Midbrain (tissue), 1 donor: ENCODE measurements around the gene PPP1R16B.
"Not testable (repeated sequence)": the region's sequence is repeated elsewhere in the genome, so short reads cannot be mapped to it uniquely, and the experiment has no call there.

ENCODE experiments used
- DNase-seq: peaks from one replicate; lab custom pipeline; 2025; lab: John Stamatoyannopoulos, UW

The PPP1R16B gene

GRCh38 chr20:38853759-38854158, 48.3 kb downstream of the PPP1R16B start:
- no peak for DNase-seq

- DNase-seq: no peak
Observed at GRCh38 chr20:38854654-38855066, 49.2 kb downstream of the PPP1R16B start.

- DNase-seq: no peak
Observed at GRCh38 chr20:38855356-38855755, 49.9 kb downstream of the PPP1R16B start.

DNA sequence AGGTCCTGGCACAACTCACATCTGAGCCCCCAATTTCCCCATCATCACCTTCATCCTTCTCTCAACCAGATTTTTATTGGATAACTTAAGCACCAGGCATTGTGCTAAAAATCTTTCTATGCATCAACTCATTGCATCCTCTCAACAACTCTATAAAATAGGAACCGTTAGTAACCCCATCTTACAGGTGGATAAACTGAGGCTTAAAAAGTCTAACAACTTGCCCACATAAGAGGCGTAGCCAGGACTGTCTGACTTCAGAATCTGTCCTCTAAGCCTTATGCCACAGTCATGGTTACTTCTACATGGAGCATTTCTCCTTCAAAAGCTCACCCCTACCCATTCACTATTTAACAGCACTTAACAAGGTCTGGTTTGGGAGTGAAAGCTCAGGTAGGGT, 51.1 kb downstream of the PPP1R16B start:
- no peak for DNase-seq

DNA sequence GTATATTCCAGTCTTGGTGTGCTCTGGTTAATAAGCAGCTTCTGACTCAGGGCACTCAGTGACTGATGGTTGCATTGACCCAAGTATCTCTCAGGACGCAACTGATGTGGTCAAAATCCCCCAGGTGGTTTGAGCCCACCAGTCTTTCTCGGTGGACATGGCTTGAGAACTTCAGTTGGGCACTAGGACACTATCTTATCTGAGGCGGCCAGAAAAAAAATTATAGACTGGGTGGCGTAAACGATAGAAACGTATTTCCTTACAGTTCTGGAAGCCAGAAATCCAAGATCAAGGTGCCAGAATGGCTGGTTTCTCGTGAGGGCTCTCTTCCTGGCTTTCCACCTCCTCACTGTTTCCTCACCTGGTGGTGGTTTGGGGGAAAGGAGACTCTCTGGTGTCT, 52.2 kb downstream of the PPP1R16B start:
- no peak for DNase-seq

- DNase-seq: no peak
Observed at GRCh38 chr20:38859070-38859690, 53.7 kb downstream of the PPP1R16B start.

- DNase-seq: not testable (repeated sequence)
Observed at GRCh38 chr20:38859857-38860256, 54.4 kb downstream of the PPP1R16B start.

- DNase-seq: no peak
Observed at GRCh38 chr20:38861071-38861401, 55.5 kb downstream of the PPP1R16B start.

DNA sequence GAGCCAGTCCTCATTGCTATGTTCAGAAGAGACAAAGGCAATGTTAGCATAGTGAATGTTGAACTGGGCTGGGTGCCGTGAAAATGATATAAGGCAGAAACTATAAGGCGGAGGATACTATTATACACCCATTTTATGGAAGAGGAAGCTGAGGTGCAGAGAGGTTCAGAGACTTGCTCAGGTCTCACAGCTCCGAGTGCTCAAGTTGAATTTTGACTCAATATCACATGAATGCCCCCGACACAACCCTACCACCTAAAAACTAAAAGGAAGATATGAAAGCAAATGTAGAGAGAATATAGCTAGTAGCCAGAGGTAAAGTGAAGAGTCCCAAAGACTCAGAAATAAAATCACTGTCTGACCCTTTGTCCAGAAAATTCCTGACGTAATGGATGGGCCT, 56.7 kb downstream of the PPP1R16B start:
- DNase-seq: no peak

DNA sequence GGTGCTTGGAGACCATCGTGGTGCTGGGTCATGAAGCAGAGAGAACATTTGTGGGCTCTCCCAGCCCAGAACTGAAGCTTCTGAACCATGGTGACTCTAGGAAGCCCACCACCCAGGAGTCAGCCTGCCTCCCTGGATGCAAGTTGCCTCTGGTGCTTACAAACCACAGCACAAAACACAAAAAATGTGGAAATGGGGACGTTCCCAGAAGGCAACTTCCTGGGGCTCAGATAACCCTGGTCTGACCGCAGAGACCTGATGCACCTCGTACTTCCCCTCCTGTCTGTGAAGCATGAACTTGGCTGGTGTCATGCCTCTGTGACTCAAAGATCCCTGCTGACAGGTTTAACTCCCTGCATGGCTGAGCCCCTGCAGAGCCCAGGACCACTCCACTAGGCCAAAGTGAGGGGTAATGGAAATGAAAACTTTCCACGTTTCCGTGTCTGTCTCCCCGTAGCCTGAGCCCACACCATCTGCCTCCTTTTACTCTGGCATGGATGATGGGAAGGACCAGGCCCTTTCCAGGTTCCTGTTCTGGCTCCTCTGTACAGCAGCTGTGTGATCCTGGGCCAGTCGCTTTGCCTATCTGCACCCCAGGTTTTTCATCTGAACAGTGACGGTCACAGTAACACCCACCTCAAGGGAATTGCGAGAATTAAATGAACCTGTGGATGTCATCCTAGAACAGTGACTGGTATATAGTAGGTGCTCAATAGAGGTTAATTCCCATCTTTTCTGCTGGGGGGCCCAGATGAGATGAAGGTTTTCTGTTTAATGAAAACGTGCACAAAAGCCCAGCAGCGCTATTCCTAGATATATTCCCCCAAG, 57.7 kb downstream of the PPP1R16B start:
- DNase-seq: no peak

GRCh38 chr20:38864662-38865061, 59.2 kb downstream of the PPP1R16B start:
- DNase-seq: no peak

GRCh38 chr20:38866265-38867061, 61.0 kb downstream of the PPP1R16B start:
- DNase-seq: no peak

GRCh38 chr20:38867062-38867359, 61.5 kb downstream of the PPP1R16B start:
- no peak for DNase-seq

GRCh38 chr20:38870733-38871559, 65.4 kb downstream of the PPP1R16B start:
- no peak for DNase-seq

GRCh38 chr20:38871560-38871953, 66.1 kb downstream of the PPP1R16B start:
- DNase-seq: no peak

DNA sequence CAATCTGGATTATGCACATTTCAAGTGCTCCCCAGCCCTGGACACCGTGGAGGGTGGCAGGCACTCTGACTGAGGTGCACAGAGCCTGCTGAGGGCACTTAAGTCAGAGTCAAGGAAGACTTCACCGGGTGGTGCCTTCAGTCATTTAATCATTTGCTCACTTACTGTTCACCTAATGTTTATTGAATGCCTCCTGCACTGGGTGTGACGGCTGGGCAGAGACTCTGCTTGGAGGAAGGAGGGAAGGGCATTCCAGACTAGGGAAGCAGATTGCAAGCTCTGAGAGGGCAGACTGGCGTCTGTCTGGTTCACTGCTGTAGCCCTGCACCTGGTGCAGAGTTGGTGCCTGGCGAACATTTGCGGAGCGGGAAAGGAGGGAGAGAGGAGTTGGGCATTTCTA, 66.5 kb downstream of the PPP1R16B start:
- no peak for DNase-seq

DNA sequence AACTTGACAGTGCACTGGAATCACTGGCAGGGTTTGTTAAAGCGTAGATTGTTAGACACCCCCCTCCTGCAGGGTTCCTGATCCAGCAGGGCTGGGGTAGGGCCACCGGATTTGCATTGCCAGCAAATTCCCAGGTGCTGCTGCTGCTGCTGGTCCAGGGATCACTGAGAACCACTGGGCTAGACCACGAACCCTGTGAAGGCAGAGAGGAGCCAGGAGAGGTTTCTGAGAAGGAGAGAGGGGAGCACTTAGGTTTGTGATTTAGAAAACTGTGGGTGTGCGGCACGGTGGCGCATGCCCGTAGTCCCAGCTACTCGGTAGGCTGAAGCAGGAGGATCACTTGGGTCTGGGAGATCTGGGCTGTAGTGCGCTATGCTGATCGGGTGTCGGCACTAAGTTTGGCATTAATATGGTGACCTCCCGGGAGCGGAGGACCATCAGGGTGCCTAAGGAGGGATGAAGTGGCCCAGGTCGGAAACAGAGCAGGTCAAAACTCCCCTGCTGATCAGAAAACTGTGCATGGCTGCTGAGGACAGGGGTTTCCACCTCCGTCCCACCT, 67.1 kb downstream of the PPP1R16B start:
- DNase-seq: no peak

DNA sequence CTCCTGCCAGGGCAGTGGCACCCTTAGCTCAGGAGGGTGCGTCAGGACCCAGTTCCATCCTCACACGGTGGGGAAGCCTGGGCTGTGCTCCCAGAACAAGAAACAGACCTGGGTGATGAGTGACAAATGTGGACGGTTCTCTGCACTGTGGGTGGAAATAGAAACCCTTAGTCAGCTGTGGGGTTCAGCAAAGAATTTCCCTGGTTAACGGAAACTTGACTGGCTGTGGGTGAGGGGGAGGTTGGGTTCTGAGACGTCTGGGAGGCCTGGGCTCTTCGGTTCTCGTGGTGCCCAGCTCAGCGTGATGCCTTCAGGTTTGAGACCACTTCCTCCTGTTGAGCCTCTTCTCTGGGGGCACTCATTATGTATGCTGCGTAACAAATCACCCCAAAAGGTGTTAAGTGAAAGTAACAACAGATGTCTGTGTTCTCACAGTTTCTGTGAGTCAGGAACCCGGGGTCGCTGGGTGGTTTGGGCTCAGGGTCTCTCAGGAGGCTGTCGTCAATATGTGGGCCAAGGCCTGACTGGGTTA, 67.6 kb downstream of the PPP1R16B start:
- DNase-seq: no peak

- DNase-seq: no peak
Observed at GRCh38 chr20:38874460-38875174, 69.1 kb downstream of the PPP1R16B start.

DNA sequence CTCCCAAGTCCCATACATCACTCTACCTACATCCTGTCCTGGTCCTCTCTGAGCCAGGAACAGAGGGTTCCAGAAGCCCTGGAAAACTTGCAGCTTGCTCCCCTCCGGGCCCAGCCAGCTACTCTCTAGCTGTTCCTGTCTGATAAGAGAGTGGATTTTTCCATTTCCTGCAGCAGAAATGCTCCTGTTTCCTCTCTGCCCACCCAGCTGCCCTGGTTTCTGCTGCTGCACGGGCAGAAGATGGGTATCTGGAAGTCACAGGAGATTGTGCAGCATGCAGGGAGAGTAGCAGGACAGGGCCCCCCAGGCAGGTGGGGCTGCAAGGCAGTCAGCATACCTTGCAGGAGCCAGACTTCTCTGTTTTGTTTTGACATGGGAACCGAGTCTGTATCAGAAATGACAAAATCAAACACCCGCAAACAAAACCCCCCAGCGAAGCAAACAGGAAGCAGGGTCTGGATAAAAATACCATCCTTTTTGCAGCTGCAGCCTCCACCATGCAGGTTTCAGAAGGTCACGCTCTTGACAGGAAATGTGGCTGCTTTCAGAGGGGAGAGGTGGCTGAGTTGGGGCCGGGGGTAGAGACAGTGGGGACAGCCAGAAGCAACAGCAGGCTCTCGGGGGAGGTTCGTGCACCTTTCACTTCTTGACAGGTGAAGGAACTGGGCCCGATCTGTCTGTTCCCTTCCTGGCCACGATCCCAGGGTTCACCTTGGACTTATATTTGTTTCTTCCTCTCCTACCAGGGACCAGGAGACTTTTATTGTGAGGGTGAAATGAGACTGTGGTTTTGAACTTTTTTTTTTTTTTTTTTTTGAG, 69.9 kb downstream of the PPP1R16B start:
- no peak for DNase-seq
